Keratinocyte (primary cell): ENCODE results near the gene TWNK. TPM values are rescaled to one million over a fixed set of nuclear protein-coding genes. Genes with fewer than 3 reads are reported as not detected.
"Not testable (repeated sequence)": the region's sequence is repeated elsewhere in the genome, so short reads cannot be mapped to it uniquely, and the experiment has no call there.

ENCODE experiments used
- DNase-seq: peaks from one replicate; pipeline ENCODE4 v3.0.0-alpha.2; 2011; ENCODE audit warnings: low read depth, missing footprints, low spot score
- FAIRE-seq: peaks from 2 replicates; lab custom pipeline; 2011; peaks lifted over from hg19 to GRCh38; lab: Jason Lieb, UNC
- H2AFZ ChIP-seq: 2 replicates; pipeline ENCODE4 v1.6.0; 2012; ENCODE audit warnings: low read length, control low read depth, inconsistent platforms; ENCODE audit not compliant: control insufficient read depth
- H3K27ac ChIP-seq: 2 replicates; pipeline ENCODE4 v1.5.1; 2011; ENCODE audit warnings: low read length; ENCODE audit not compliant: control insufficient read depth, insufficient read depth
- H3K27me3 ChIP-seq: 3 replicates; pipeline ENCODE4 v1.6.0; 2011; ENCODE audit warnings: low read length; ENCODE audit not compliant: control insufficient read depth, insufficient read depth; ENCODE audit errors: extremely low read depth
- H3K36me3 ChIP-seq, 2 experiments: 2 replicates in 1 of 2; 3 replicates in 1 of 2; pipeline ENCODE4 v1.5.1; 2011; ENCODE audit warnings: low read length in 2 of 2, mild to moderate bottlenecking in 1 of 2; ENCODE audit not compliant: control insufficient read depth in 2 of 2, insufficient read depth in 2 of 2; ENCODE audit errors: extremely low read depth in 1 of 2
- H3K4me1 ChIP-seq: 3 replicates; pipeline ENCODE4 v1.5.1; 2011; ENCODE audit warnings: low read length; ENCODE audit not compliant: control insufficient read depth, insufficient read depth; ENCODE audit errors: extremely low read depth
- H3K4me2 ChIP-seq: 3 replicates; pipeline ENCODE4 v1.6.0; 2011; ENCODE audit warnings: low read depth, low read length; ENCODE audit not compliant: control insufficient read depth, insufficient read depth; ENCODE audit errors: extremely low read depth
- H3K4me3 ChIP-seq, 3 experiments: fragments of 200-600 bp in 1 of 3; sonication (generic) in 1 of 3; 2 replicates in 2 of 3; 3 replicates in 1 of 3; pipeline ENCODE4 v1.5.1; 2011 to 2016; ENCODE audit warnings: low read length in 3 of 3, mild to moderate bottlenecking in 3 of 3, control low read depth in 2 of 3, inconsistent platforms in 1 of 3, low read depth in 1 of 3, mixed read lengths in 1 of 3, mixed run types in 1 of 3, moderate library complexity in 1 of 3; ENCODE audit not compliant: control insufficient read depth in 2 of 3, insufficient read depth in 2 of 3; ENCODE audit errors: extremely low read depth in 1 of 3
- H3K79me2 ChIP-seq: 2 replicates; pipeline ENCODE4 v1.6.0; 2012; ENCODE audit warnings: low read length; ENCODE audit not compliant: control insufficient read depth, insufficient read depth
- H3K9ac ChIP-seq: 3 replicates; pipeline ENCODE4 v1.6.0; 2011; ENCODE audit warnings: low read length; ENCODE audit not compliant: control insufficient read depth, insufficient read depth; ENCODE audit errors: extremely low read depth
- H3K9me1 ChIP-seq: 3 replicates; pipeline ENCODE4 v1.6.0; 2011; ENCODE audit warnings: low read length; ENCODE audit not compliant: control insufficient read depth, insufficient read depth; ENCODE audit errors: extremely low read depth
- H3K9me3 ChIP-seq: 2 replicates; pipeline ENCODE4 v1.5.1; 2012; ENCODE audit warnings: low read depth, low read length; ENCODE audit not compliant: control insufficient read depth
- H4K20me1 ChIP-seq: 3 replicates; pipeline ENCODE4 v1.6.0; 2011; ENCODE audit warnings: low read length; ENCODE audit not compliant: control insufficient read depth, insufficient read depth; ENCODE audit errors: extremely low read depth
- CTCF ChIP-seq, 3 experiments: IDR thresholded peaks in 1 of 3; conservative IDR thresholded peaks in 1 of 3; optimal IDR thresholded peaks in 1 of 3; 2 replicates in 2 of 3; 3 replicates in 1 of 3; pipeline versions ENCODE3 to v1.5.1; 2011; ENCODE audit warnings: low read length in 3 of 3, mild to moderate bottlenecking in 3 of 3, moderate library complexity in 2 of 3, control low read depth in 1 of 3, inconsistent platforms in 1 of 3; ENCODE audit not compliant: insufficient read depth in 2 of 3; ENCODE audit errors: extremely low read depth in 1 of 3
- EZH2 ChIP-seq: IDR thresholded peaks from one replicate; pipeline ENCODE4 v1.6.1; 2012; ENCODE audit warnings: inconsistent platforms, mild to moderate bottlenecking, low read length, moderate library complexity
- dilution Hi-C: fragments of 300-500 bp; cut with MboI; formaldehyde crosslinking; loops from one replicate; pipeline ENCODE4 v1.7.0; 2020; ENCODE audit warnings: low sequenced_read_pairs; ENCODE audit not compliant: extremely low pct_ligation_motif_present
- polyA plus RNA-seq, 5 experiments: library from polyadenylated mRNA; depleted of rRNA in 3 of 5; stranded (reverse) in 3 of 5; stranded (forward) in 1 of 5; unstranded in 1 of 5; fragments of >200 nt; gene quantifications; 1 replicate in 1 of 5; 2 replicates in 3 of 5; 3 replicates in 1 of 5; pipeline versions ENCODE4 v1.2.1 to v1.2.3, GENCODE V29; 2011 to 2012; ENCODE audit warnings: missing spikeins in 2 of 5, low read depth in 1 of 5, low replicate concordance in 1 of 5

Gene TWNK
- polyA plus RNA-seq, 1 donor (not counting 4 experiments of a cell fraction or from before 2014, with no cell fraction given): 12.9 TPM

GRCh38 chr10:101033276-101033675 lies 45.9 kb downstream of the TWNK start:
- no peaks in the 10 kb centered on the region for H4K20me1 ChIP-seq
- H3K79me2 ChIP-seq: peaks cover 5% of the 10 kb centered on the region
- dilution Hi-C loops: no loop called here
- no peak overlapping the region for H2AFZ ChIP-seq
- FAIRE-seq: no peak
- H3K4me2 ChIP-seq: peak overlapping the region; percentile 99
- peak overlapping the region; percentile 84 for H3K27ac ChIP-seq
- peak overlapping the region; percentile 77 for H3K9ac ChIP-seq
- no peaks in the 10 kb centered on the region for H3K9me3 ChIP-seq
- H3K4me3 ChIP-seq: peak overlapping the region; percentile 64 to 86 (median 80)
- no peaks in the 10 kb centered on the region for H3K9me1 ChIP-seq
- no peak for DNase-seq
- H3K27me3 ChIP-seq: peaks cover 5% of the 10 kb centered on the region
- H3K36me3 ChIP-seq: peaks cover 21 to 34% of the 10 kb centered on the region in 2 experiments
- H3K4me1 ChIP-seq: peaks cover 27% of the 10 kb centered on the region
- TF ChIP-seq CTCF (optimal IDR thresholded peaks at IDR 0.05 in 1 of 3, IDR thresholded peaks at IDR 0.05 in 1 of 3, conservative IDR thresholded peaks at IDR 0.05 in 1 of 3; ENCODE audit: extremely low read depth in 1 of 3, insufficient read depth in 2 of 3, low read length in 3 of 3): no peak
- no peak for TF ChIP-seq EZH2

- not testable (repeated sequence) for FAIRE-seq
These were observed 47.1 kb downstream of the TWNK start for GRCh38 chr10:101034404-101034803.

GRCh38 chr10:101035314-101035713 lies 48.0 kb downstream of the TWNK start:
- no peak overlapping the region for H3K9ac ChIP-seq
- peaks cover 5% of the 10 kb centered on the region for H3K79me2 ChIP-seq
- no peak overlapping the region for H3K27ac ChIP-seq
- TF ChIP-seq EZH2: no peak
- no peak for TF ChIP-seq CTCF (optimal IDR thresholded peaks at IDR 0.05 in 1 of 3, IDR thresholded peaks at IDR 0.05 in 1 of 3, conservative IDR thresholded peaks at IDR 0.05 in 1 of 3; ENCODE audit: extremely low read depth in 1 of 3, insufficient read depth in 2 of 3, low read length in 3 of 3)
- FAIRE-seq (no peak), DNase-seq (no peak)
- H3K4me3 ChIP-seq: no peak overlapping the region
- peaks cover 21 to 49% of the 10 kb centered on the region in 2 experiments for H3K36me3 ChIP-seq
- H3K9me3 ChIP-seq: no peaks in the 10 kb centered on the region
- no peaks in the 10 kb centered on the region for H4K20me1 ChIP-seq
- H3K27me3 ChIP-seq: no peaks in the 10 kb centered on the region
- H3K9me1 ChIP-seq: no peaks in the 10 kb centered on the region
- H2AFZ ChIP-seq: no peak overlapping the region
- dilution Hi-C loops: no loop called here
- H3K4me2 ChIP-seq: no peak overlapping the region
- H3K4me1 ChIP-seq: peaks cover 27% of the 10 kb centered on the region

More at GRCh38 chr10:101034404-101034803, 47.1 kb downstream of the TWNK start:
- H2AFZ ChIP-seq, H3K27ac ChIP-seq, DNase-seq, H3K4me3 ChIP-seq, H4K20me1 ChIP-seq, H3K9me1 ChIP-seq, H3K27me3 ChIP-seq, dilution Hi-C loops, H3K4me2 ChIP-seq, H3K9me3 ChIP-seq, H3K9ac ChIP-seq, H3K79me2 ChIP-seq: not testable (repeated sequence)
- peaks cover 27% of the 10 kb centered on the region for H3K4me1 ChIP-seq
- H3K36me3 ChIP-seq: peaks cover 21 to 43% of the 10 kb centered on the region in 2 experiments
